GM21360 (cell line): ENCODE results near the gene LRRC4C.

Experiments used
- ATAC-seq: cut with Tn5 transposase; IDR thresholded peaks from one replicate; pipeline ENCODE4 v1.9.1; 2021; ENCODE audit warnings: mild to moderate bottlenecking, moderate library complexity; ENCODE audit not compliant: unreplicated experiment

The LRRC4C gene

DNA sequence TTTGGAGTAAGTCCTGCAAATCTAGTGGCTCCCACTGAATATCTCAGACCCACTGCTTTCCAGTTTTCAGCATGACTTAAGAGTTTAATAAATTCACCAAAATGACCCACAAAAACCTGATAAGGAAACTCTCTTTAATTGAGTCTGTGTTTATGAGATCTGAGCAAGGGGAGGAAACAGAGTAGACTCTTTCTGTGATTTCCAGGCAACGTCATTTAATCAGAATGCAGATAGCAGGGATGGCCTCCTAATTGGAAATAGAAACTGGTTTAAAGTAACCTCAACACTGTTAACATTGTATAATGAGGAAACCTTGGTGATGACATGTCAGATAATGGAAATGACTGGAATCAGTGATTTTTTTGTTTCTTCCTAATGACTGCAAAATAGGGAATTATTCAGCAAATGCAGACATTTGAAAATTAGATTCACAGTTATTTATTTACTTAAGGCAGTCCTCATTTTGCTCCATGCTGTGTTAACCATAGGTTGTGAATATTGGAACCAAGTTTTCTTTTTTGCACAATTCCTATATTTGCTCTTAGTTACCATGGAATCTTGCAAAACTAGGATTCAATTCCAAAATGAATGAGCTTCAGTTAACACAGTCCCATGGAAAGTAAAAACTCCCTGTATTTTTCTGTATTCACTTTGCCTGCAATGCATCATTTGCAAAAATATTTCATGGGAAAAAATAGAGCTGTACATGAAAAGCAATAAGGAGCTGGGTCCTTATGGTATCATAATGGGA, 1324.5 kb downstream of the LRRC4C start:
- ATAC-seq, result no peak

DNA sequence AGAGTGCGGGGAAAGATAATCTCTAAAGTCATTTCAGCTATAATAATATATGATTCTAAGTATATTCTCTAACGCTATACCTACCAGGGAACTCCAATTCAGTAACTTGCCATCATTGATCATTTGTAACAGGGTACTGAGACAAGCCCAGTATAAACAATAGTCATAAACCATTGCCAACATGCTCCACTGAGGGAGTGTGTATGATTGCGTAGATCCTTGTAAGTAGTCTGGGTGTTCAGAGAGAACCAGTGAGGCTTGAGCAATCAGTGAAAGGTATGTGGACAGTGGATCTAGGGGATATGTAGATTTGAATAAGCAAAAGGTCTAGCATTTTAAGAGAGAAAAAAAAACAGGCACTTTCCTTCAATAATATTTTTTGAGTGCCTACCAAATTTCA, 1326.0 kb downstream of the LRRC4C start:
- no peak for ATAC-seq

- no peak for ATAC-seq
These were observed 1326.5 kb downstream of the LRRC4C start for GRCh38 chr11:40132912-40133311.

GRCh38 chr11:40130427-40130826, 1329.0 kb downstream of the LRRC4C start:
- no peak for ATAC-seq

GRCh38 chr11:40129266-40129665, 1330.2 kb downstream of the LRRC4C start:
- ATAC-seq, result no peak

- ATAC-seq, result no peak
These were observed 1334.4 kb downstream of the LRRC4C start for GRCh38 chr11:40125054-40125453.

DNA sequence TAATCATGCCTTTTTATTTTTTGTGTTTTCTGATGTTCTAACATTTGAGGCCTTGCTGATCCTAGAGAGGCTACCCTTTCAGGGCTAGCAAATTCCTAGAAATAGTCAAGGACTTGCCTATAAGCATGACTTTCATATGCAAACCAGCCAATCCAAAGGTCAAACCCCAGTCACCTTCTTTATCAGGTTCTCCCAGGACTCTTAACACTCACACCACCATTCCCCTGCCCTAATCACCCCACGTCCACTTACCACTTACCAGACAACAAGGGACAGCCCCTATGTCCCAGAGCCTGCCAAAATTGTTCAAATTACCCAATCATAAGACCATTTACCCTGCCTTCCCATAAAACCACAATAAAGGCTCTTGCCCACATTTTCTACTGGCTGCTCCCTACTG, 1339.8 kb downstream of the LRRC4C start:
- no peak for ATAC-seq

GRCh38 chr11:40118780-40119179, 1340.7 kb downstream of the LRRC4C start:
- no peak for ATAC-seq

GRCh38 chr11:40118026-40118425, 1341.4 kb downstream of the LRRC4C start:
- ATAC-seq, result no peak

DNA sequence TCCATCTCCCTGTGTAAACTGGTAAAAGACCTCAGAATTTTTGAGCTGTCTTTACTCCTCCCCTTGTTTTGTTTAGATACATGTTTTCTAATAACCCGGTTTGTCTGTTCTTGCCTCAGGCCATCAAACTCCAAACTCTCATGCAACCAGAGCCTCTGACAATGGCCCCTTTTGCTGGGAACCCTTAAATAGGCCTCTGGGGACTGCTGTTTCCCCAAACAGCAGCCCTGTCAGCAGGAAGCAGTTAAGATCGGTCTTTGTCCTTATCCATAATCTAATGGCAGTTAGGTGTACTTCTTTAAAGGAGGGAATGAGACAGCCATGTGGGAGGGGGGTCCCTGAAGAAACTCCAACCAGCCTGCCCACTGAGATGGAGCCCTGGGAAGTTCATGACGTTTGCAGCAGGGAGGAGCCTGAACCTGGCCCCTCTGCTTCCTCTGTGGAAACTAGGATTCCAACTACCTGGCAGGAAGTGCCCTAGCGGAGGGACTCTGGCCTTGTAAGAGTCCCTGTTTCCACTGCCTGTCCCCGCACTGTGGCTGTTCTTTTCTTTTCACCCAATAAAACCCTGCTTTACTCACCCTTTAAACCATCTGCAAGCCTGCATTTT, 1354.4 kb downstream of the LRRC4C start:
- ATAC-seq, result no peak

DNA sequence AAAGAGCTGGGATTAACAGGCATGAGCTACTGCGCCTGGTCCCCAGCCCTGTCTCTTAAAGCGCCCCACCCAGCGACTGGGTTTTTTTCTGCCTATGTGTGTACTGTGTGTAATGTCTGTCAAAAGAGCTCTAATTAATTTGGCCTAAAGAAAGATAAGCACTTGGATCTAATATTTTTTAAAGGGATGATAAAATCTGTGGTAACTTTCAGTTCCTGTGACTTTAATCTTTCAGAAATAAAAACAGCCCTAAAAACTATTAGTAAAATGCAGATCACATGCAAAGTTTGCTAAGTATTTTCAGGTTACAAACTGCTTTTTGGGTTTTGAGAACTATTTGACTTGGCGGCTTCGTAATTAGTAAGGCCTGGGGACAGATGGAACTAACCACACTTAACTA, 1358.7 kb downstream of the LRRC4C start:
- ATAC-seq, result no peak

- no peak for ATAC-seq
These were observed 1359.3 kb downstream of the LRRC4C start for GRCh38 chr11:40100162-40100553.

DNA sequence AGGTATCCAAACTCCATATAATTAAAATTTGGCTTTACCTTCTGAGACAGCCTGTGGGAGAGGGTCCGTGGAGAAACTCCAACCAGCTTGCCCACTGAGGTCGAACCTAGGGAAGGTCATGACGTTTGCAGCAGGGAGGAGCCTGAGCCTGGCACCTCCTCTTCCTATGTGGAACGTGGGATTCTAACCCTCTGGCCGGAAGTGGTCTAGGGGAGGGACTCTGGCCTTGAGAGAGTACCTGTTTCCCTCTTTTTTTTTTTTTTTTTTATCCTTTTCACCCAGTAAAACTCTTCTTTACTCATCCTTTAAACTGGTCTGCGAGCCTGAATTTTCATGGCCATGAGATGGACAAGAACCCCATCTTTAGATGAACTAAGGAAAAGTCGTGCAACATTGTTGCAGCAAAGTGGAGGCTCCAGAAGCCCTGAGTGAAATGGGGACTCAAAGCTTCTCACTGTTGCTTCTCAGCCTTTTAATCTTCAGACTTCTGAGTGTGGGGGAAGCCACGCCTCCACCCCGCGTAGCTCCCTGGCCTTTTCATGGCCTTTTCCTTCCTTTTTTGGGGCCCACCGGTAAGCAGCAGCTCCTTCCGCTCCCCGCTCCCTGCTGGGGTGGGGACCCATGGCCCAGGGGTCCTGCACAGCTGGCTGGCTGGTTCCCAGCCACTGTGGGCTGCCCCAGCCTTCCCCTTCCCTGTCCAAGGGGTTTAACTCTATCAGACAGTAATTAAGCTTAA, 1359.9 kb downstream of the LRRC4C start:
- no peak for ATAC-seq

- no peak for ATAC-seq
These were observed 1364.0 kb downstream of the LRRC4C start for GRCh38 chr11:40095446-40095845.

GRCh38 chr11:40094954-40095353, 1364.5 kb downstream of the LRRC4C start:
- ATAC-seq, result no peak

- no peak for ATAC-seq
These were observed 1379.0 kb downstream of the LRRC4C start for GRCh38 chr11:40080434-40080833.
